HG02973 (cell line): ENCODE measurements around the gene OR7C1.
"Not testable (repeated sequence)": the region's sequence is repeated elsewhere in the genome, so short reads cannot be mapped to it uniquely, and the experiment has no call there.

Experiments used
- ATAC-seq: cut with Tn5 transposase; IDR thresholded peaks from one replicate; pipeline ENCODE4 v1.9.1; 2021; ENCODE audit warnings: moderate library complexity; ENCODE audit not compliant: unreplicated experiment

The OR7C1 gene

GRCh38 chr19:14785102-14785793, 49.7 kb downstream of the OR7C1 start:
- not testable (repeated sequence) for ATAC-seq

DNA sequence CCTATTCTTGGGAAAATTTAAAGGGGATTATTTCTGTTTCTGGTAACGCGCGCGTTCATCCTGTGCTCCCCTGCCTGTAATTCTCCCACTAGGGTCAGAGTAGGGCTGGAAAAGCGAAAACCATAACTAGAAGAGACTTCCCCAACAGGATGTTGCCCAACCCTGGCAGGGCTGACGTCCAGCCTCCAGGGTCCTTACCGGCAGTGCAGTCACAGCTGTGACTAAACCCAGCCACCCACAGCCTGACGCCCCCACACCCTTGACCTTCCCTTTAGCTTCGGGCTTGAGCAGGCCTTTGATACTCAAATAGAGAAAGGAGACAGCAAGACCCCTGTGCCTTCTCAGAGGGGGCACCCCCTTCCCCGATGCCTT, 50.3 kb downstream of the OR7C1 start:
- not testable (repeated sequence) for ATAC-seq

GRCh38 chr19:14783410-14783998, 51.5 kb downstream of the OR7C1 start:
- not testable (repeated sequence) for ATAC-seq

DNA sequence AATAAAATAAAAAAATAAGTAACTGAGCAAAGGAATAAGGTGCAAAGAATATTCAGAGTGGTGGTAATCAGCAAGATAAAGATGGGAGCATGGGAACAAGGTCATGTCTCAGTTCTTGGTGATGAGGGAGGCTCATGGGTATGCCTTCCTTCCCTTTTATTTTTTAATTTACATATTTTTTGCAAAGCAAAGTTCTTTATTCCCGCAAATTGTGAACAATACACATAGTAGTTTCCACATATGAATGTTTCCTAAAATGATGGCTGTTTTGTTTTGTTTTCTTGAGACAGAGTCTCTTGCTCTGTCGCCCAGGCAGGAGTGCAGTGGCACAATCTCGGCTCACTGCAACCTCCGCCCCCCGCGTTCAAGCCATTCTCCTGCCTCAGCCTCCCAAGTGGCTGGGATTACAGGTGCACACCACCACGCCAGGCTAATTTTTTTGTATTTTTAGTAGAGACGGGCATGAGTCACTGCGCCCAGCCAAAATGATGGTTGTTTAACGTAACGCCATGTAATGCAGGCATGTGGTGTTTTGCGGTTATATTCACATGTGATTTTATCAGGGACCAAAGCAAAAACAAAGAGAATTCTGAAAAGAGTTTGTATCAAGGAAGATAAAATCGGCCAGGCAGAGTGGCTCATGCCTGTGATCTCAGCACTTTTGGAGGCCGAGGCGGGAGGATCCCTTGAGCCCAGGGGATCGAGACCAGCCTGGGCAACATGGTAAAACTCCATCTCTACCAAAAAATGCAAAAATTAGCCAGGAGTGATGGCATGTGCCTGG, 52.2 kb downstream of the OR7C1 start:
- no peak for ATAC-seq

DNA sequence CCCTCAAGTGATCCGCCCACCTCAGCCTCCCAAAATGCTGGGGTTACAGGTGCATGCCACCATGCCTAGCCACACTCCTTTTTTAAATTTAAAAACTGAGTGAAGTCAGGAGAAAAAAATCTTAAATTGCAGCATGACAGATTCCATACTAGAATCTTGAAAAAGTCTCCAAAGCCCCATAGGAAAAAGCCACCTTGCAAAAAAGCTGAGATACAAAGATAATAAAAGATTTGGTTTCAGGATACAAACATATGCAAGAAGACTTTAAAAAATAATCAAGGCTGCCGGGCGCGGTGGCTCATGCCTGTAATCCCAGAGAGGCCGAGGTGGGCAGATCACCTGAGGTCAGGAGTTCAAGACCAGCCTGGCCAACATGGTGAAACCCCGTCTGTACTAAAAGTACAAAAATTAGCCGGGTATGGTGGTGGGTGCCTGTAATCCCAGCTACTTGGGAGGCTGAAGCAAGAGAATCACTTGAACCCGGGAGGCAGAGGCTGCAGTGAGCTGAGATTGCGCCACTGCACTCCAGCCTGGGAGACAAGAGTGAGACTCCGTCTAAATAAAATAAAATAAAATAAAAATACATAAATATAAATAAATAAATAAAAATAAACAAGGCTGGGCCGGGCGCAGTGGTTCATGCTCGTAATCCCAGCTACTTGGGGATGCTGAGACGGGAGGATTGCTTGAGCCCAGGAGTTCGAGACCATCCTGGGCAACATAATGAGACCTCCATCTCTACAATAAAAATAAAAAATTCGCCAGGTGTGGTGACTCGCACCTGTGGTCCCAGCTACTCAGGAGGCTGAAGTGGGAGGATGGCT, 53.1 kb downstream of the OR7C1 start:
- ATAC-seq = not testable (repeated sequence)

DNA sequence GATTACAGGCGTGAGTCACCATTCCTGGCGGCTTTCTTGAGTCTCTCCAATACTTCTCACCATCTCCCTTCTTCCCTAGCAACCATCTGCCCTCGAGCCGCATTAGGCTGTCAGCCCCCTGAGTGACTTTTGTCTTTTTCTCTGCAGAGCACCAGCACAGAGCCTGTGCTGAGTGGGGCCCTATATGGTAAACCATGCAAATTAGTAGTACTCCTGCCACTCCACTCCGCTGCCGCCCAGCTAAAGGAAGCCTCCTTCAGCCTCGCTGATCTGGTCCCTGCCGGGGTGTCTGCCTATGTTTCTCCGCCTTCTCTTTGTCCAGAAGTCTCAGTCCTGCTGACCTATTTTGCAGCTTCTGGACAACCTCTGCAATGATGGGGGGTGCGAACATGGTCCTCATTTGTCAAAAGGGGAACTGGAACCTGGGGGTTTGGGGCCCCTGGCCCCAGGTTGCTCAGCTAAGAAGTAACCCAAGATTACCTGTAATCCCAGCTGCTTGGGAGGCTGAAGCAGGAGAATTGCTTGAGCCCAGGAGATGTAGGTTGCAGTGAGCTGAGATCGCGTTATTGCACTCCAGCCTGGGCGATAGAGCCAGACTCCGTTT, 54.3 kb downstream of the OR7C1 start:
- ATAC-seq = not testable (repeated sequence)

- no peak for ATAC-seq
These were observed 55.8 kb downstream of the OR7C1 start for GRCh38 chr19:14779151-14779550.

GRCh38 chr19:14778110-14778845, 56.7 kb downstream of the OR7C1 start, which contains the start of gene ADGRE2:
Gene ADGRE2, minus strand, starts transcription at chr19:14778560. Its CDS starts 1,804 bp downstream, at chr19:14776756.
- ATAC-seq = not testable (repeated sequence)

GRCh38 chr19:14777645-14778044, 57.3 kb downstream of the OR7C1 start:
- not testable (repeated sequence) for ATAC-seq

DNA sequence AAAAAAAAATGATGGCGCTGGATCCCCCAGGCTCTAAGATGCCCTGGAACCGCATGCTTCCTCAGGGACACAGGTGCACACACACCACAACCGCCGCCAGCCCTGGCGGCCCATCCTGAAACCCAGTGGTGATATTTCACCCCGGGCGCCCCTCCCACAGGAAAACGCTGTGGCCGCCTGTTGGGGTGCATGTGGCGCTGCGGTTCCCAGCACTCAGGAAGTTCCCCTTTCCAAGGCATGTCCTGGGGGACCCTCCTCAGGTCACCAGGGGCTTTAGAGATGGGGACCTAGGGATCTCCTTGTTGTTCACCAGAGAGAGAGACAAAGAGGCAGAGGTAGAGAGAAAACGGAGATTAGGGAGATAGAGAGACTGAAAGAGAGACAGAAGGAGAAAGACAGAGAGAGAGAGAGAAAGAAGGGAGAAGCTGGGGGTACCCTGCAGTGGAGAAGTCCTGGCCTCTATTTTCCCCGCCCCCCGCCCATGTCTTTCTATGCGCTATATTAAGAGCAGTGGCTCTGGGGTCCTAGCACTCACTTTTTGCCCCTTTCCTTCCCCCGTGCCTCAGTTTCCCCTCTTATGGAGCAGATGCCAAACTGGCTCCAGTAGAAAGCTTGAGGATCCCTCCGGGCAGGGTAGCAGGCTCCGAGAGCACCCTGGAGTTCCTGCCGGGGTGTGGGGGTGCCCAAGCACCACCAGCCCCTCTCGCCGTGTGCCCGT, 59.0 kb downstream of the OR7C1 start:
- no peak for ATAC-seq

DNA sequence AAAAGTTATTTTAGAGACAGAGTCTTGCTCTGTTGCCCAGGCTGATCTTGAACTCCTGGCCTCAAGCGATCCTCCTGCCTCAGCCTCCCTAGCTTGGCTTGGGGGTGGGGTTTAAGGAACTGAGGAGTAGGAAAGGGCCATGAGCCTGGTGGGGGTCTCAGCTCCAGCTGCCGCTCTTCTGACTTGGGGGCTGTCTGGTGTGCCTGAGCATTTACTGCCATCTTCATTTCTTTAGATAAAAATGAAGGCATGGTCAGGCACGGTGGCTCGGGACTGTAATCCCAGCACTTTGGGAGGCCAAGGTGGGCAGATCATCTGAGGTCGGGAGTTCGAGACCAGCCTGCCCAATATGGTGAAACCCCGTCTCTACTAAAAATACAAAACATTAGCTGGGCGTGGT, 59.7 kb downstream of the OR7C1 start:
- ATAC-seq = not testable (repeated sequence)

DNA sequence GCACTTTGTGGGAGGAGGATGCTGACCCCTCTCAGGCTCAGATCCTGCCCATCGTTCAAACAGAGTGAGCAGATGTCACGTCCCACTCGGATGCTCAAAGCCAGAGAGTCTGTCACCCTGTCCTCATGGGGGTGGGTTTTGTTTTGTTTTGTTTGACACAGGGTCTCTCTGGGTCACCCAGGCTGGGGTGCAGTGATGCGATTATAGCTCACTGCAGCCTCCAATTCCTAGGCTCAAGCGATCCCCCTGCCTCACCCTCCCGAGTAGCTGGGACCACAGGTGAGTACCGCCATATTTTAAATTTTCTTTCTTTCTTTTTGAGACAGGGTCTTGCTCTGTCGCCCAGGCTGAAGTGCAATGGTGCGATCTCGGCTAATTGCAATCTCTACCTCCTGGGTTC, 60.6 kb downstream of the OR7C1 start:
- ATAC-seq = no peak

GRCh38 chr19:14773722-14774121, 61.3 kb downstream of the OR7C1 start:
- not testable (repeated sequence) for ATAC-seq

DNA sequence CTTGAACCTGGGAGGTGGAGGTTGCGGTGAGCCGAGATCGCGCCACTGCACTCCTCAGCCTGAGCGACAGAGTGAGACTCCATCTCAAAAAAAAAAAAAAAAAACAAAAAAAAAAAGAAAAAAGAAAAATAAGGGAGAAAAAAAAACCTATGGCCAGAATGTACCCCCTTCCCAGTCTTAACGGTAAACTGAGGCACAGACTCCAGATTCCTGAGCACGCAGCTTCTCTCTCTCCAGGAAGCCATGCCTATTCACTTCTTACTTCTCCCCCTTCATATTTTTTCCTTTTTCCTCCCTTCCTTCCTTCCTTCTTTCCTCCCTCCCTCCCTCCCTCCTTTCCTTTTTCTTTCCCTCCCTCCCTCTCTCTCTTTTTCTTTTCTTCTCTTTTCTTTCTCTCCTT, 62.0 kb downstream of the OR7C1 start:
- no peak for ATAC-seq

DNA sequence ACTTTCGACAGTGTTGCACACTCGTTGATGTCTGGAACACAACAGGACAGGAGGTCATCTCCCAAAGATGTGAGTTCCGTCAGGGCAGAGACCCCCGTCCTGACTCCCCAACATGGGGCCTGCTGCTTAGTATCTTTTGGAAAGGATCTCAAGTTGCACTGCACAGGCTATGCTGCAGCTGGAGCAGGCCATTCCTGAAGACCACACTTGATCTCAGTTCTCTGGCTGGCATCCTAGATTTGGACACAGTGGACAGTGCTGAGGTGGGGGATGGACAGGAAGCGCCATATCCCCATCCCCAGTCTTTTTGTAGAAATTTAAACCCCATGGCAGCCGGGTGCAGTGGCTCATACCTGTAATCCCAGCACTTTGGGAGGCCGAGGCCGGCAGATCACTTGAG, 62.5 kb downstream of the OR7C1 start:
- no peak for ATAC-seq

- no peak for ATAC-seq
These were observed 63.8 kb downstream of the OR7C1 start for GRCh38 chr19:14770944-14771839.

GRCh38 chr19:14770136-14770535, 64.8 kb downstream of the OR7C1 start:
- no peak for ATAC-seq

DNA sequence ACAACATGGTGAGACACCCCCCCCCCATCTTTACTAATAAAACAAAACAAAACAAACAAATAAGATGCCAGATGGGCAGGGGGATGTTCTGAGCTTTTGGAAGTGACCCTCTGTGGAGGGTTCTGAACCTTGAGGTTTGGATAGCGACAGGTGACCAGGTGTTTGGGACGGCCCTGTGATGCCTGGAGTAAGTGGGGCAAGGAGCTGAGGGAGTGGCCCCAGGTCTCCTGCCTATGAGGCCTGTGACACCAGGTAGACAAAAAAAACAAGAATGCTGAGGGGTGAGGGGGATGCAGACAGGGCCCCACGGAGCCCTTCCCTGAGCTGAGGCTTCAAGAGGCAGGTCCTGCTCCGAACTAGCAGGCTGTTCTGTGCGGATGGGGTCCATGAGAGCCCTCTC, 65.8 kb downstream of the OR7C1 start:
- no peak for ATAC-seq
